ENCODE results near the gene CFAP46.

DNA sequence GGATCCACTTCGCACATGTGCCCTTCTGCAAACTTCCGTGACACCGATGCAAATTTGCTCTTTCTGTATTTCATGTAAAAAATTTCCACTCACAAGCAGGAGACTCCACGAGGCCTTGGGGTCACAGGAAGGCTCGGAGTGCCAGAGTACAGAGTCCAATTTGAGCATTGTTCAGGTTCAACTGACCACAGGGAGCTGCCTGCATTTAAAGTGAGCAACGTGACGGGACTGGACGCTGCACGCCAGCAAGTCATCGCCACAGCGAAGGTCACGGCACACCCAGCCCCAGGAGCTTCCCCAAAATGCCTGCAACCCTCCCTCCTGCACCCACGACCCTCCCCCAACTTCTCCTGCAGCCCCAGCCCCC lies 115.0 kb downstream of the CFAP46 start:
- TF ChIP-seq, protein P1, sequence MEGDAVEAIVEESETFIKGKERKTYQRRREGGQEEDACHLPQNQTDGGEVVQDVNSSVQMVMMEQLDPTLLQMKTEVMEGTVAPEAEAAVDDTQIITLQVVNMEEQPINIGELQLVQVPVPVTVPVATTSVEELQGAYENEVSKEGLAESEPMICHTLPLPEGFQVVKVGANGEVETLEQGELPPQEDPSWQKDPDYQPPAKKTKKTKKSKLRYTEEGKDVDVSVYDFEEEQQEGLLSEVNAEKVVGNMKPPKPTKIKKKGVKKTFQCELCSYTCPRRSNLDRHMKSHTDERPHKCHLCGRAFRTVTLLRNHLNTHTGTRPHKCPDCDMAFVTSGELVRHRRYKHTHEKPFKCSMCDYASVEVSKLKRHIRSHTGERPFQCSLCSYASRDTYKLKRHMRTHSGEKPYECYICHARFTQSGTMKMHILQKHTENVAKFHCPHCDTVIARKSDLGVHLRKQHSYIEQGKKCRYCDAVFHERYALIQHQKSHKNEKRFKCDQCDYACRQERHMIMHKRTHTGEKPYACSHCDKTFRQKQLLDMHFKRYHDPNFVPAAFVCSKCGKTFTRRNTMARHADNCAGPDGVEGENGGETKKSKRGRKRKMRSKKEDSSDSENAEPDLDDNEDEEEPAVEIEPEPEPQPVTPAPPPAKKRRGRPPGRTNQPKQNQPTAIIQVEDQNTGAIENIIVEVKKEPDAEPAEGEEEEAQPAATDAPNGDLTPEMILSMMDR (conservative IDR thresholded peaks at IDR 0.05; ENCODE audit: low read depth in 2 of 2): no peak
- TF ChIP-seq ZNF331 (CRISPR knock-in tag; IDR thresholded peaks at IDR 0.05; ENCODE audit: low read depth): no peak
- no peak for TF ChIP-seq CREB1 (CRISPR knock-in tag; IDR thresholded peaks at IDR 0.05; ENCODE audit: low read depth)
- TF ChIP-seq POLR2AphosphoS5 (IDR thresholded peaks at IDR 0.05; ENCODE audit: low read depth): no peak
- TF ChIP-seq JUNB (IDR thresholded peaks at IDR 0.05; ENCODE audit: unreplicated experiment): no peak
